HEK293 (cell line): Measurements from ENCODE around the gene PCAT6.

Source experiments
- BCL11B ChIP-seq: fragments of 450-650 bp; formaldehyde crosslinking; IDR thresholded peaks from 2 replicates; pipeline ENCODE4 v1.5.1; 2016; ENCODE audit warnings: low read depth, missing biosample characterization, missing genetic modification characterization
- EGR2 ChIP-seq: fragments of 450-650 bp; formaldehyde crosslinking; IDR thresholded peaks from 2 replicates; pipeline ENCODE4 v1.5.1; 2016; ENCODE audit warnings: low read depth, missing biosample characterization, missing genetic modification characterization
- GFI1B ChIP-seq: fragments of 450-650 bp; formaldehyde crosslinking; IDR thresholded peaks from 2 replicates; pipeline ENCODE4 v1.5.1; 2016; ENCODE audit warnings: missing biosample characterization, missing genetic modification characterization
- HOXC10 ChIP-seq: sonication (generic); formaldehyde crosslinking; IDR thresholded peaks from 2 replicates; pipeline ENCODE4 v1.8.1; 2023; ENCODE audit warnings: mild to moderate bottlenecking, missing genetic modification reagents
- SP2 ChIP-seq: fragments of 450-650 bp; formaldehyde crosslinking; IDR thresholded peaks from 2 replicates; pipeline ENCODE4 v1.5.1; 2016; ENCODE audit warnings: missing biosample characterization, missing genetic modification characterization
- ZEB2 ChIP-seq: fragments of 450-650 bp; formaldehyde crosslinking; IDR thresholded peaks from 2 replicates; pipeline ENCODE4 v1.5.1; 2016; ENCODE audit warnings: missing biosample characterization, missing genetic modification characterization
- ZNF138 ChIP-seq: fragments of 450-650 bp; formaldehyde crosslinking; IDR thresholded peaks from 2 replicates; pipeline ENCODE4 v1.5.1; 2016; ENCODE audit warnings: missing biosample characterization, missing genetic modification characterization, borderline replicate concordance
- ZNF174 ChIP-seq: fragments of 450-650 bp; formaldehyde crosslinking; IDR thresholded peaks from 2 replicates; pipeline ENCODE4 v1.5.0; 2017; ENCODE audit warnings: missing biosample characterization, mild to moderate bottlenecking, missing genetic modification characterization
- ZNF2 ChIP-seq: fragments of 450-650 bp; formaldehyde crosslinking; IDR thresholded peaks from 2 replicates; pipeline ENCODE4 v1.5.1; 2016; ENCODE audit warnings: missing biosample characterization, missing genetic modification characterization
- ZNF266 ChIP-seq: fragments of 450-650 bp; formaldehyde crosslinking; IDR thresholded peaks from 2 replicates; pipeline ENCODE4 v1.5.1; 2016; ENCODE audit warnings: missing biosample characterization, missing genetic modification characterization, low read depth
- ZNF292 ChIP-seq: fragments of 450-650 bp; formaldehyde crosslinking; IDR thresholded peaks from 2 replicates; pipeline ENCODE4 v1.5.1; 2016; ENCODE audit warnings: low read depth, missing biosample characterization, missing genetic modification characterization, borderline replicate concordance
- ZNF37A ChIP-seq: fragments of 450-650 bp; IDR thresholded peaks from 2 replicates; pipeline ENCODE4 v1.5.1; 2018; ENCODE audit warnings: missing biosample characterization, missing genetic modification characterization
- ZNF529 ChIP-seq: fragments of 450-650 bp; formaldehyde crosslinking; IDR thresholded peaks from 2 replicates; pipeline ENCODE4 v1.5.1; 2017; ENCODE audit warnings: missing genetic modification characterization, missing biosample characterization; ENCODE audit not compliant: insufficient replicate concordance
- ZNF548 ChIP-seq: fragments of 450-650 bp; formaldehyde crosslinking; IDR thresholded peaks from 2 replicates; pipeline ENCODE4 v1.5.1; 2016; ENCODE audit warnings: missing biosample characterization, missing genetic modification characterization
- ZNF571 ChIP-seq: fragments of 450-650 bp; formaldehyde crosslinking; IDR thresholded peaks from 2 replicates; pipeline ENCODE4 v1.5.0; 2017; ENCODE audit warnings: missing biosample characterization, missing genetic modification characterization
- ZNF596 ChIP-seq: fragments of 450-650 bp; IDR thresholded peaks from 2 replicates; pipeline ENCODE4 v1.5.0; 2018; ENCODE audit warnings: missing biosample characterization, mild to moderate bottlenecking, missing genetic modification characterization, moderate library complexity
- ZNF629 ChIP-seq: fragments of 450-650 bp; formaldehyde crosslinking; IDR thresholded peaks from 2 replicates; pipeline ENCODE4 v1.5.1; 2017; ENCODE audit warnings: missing biosample characterization, missing genetic modification characterization
- ZNF658 ChIP-seq: fragments of 450-650 bp; formaldehyde crosslinking; IDR thresholded peaks from 2 replicates; pipeline ENCODE4; 2016; ENCODE audit warnings: missing biosample characterization, missing genetic modification characterization
- ZNF664 ChIP-seq: fragments of 450-650 bp; formaldehyde crosslinking; IDR thresholded peaks from 2 replicates; pipeline ENCODE4 v1.5.1; 2016; ENCODE audit warnings: missing biosample characterization, missing genetic modification characterization
- ZNF670 ChIP-seq: fragments of 450-650 bp; formaldehyde crosslinking; IDR thresholded peaks from 2 replicates; pipeline ENCODE4 v1.5.1; 2016; ENCODE audit warnings: missing biosample characterization, missing genetic modification characterization, low read depth
- ZNF837 ChIP-seq: fragments of 450-650 bp; formaldehyde crosslinking; IDR thresholded peaks from 2 replicates; pipeline ENCODE4 v1.5.1; 2016; ENCODE audit warnings: missing biosample characterization, missing genetic modification characterization
- TF ChIP-seq, protein P1 (sequence below): fragments of 450-650 bp; formaldehyde crosslinking; IDR thresholded peaks from 2 replicates; pipeline ENCODE4 v1.5.1; 2017; ENCODE audit warnings: missing biosample characterization, missing genetic modification characterization
- TF ChIP-seq, protein P2 (sequence below): fragments of 450-650 bp; formaldehyde crosslinking; IDR thresholded peaks from 2 replicates; pipeline ENCODE4 v1.5.1; 2016; ENCODE audit warnings: missing biosample characterization, missing genetic modification characterization
- TF ChIP-seq, protein P3 (sequence below): fragments of 450-650 bp; formaldehyde crosslinking; IDR thresholded peaks from 2 replicates; pipeline ENCODE4 v1.5.1; 2016; ENCODE audit warnings: missing biosample characterization, missing genetic modification characterization
- TF ChIP-seq, protein P4 (sequence below): fragments of 450-650 bp; formaldehyde crosslinking; IDR thresholded peaks from 2 replicates; pipeline ENCODE4 v1.5.1; 2016; ENCODE audit warnings: missing biosample characterization, missing genetic modification characterization
- TF ChIP-seq, protein P5 (sequence below): sonication (generic); formaldehyde crosslinking; IDR thresholded peaks from 2 replicates; pipeline ENCODE4 v1.8.1; 2022; ENCODE audit warnings: mild to moderate bottlenecking, moderate library complexity, missing genetic modification reagents
- TF ChIP-seq, protein P6 (sequence below): fragments of 450-650 bp; formaldehyde crosslinking; IDR thresholded peaks from 2 replicates; pipeline ENCODE4 v1.5.1; 2016; ENCODE audit warnings: missing biosample characterization, missing genetic modification characterization
- TF ChIP-seq, protein P7 (sequence below): fragments of 450-650 bp; formaldehyde crosslinking; IDR thresholded peaks from 2 replicates; pipeline ENCODE4 v1.5.1; 2016; ENCODE audit warnings: missing biosample characterization, missing genetic modification characterization, borderline replicate concordance

The PCAT6 gene

DNA sequence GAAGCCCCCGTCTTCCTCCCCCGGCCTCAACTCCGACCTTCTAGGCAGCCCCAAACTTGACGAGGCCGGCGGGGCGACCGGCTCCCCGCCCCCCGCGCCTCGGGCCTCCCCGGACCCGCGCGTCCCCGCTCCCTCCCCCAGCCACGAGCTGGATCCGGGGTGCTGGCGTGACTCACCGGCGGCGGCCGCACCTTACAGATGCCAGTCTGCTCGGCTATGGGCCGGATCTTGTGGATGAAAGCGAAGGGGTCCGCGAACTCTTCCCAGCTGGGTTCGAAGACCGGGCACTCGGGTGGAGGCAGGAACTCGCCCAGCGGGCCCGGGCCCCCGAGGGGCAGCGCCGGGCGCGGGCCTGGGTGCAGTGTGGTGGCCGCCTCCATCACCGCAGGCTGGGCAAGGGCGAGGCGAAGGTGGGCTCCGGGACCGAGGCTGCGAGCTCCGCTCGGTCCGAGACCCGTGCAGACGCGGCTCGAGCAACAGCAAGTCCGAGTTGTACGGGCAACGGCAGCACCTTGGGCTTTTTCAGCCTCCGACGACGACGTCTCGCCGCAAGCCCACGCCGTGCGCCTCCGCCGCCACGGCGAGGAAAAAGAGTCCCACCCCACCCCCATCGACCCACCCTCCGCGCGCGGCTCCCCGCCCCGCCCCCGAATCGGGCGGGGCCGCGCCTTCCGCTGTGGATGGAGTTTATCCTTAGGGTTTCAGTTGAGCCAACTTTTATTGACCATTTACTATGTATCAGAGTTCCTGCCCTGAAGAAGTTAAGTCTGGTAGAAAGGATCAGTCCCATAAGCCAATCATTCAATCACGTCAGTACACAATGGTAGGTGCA lies 2.6 kb upstream of the PCAT6 start, which contains the start of gene KDM5B (continued):
- TF ChIP-seq ZNF138 (tag by site-specific recombination) = no peak
- no peak; the same call in none of the 2 replicates for TF ChIP-seq ZNF2 (tag by site-specific recombination)
- TF ChIP-seq, protein P1, sequence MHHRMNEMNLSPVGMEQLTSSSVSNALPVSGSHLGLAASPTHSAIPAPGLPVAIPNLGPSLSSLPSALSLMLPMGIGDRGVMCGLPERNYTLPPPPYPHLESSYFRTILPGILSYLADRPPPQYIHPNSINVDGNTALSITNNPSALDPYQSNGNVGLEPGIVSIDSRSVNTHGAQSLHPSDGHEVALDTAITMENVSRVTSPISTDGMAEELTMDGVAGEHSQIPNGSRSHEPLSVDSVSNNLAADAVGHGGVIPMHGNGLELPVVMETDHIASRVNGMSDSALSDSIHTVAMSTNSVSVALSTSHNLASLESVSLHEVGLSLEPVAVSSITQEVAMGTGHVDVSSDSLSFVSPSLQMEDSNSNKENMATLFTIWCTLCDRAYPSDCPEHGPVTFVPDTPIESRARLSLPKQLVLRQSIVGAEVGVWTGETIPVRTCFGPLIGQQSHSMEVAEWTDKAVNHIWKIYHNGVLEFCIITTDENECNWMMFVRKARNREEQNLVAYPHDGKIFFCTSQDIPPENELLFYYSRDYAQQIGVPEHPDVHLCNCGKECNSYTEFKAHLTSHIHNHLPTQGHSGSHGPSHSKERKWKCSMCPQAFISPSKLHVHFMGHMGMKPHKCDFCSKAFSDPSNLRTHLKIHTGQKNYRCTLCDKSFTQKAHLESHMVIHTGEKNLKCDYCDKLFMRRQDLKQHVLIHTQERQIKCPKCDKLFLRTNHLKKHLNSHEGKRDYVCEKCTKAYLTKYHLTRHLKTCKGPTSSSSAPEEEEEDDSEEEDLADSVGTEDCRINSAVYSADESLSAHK = no peak
- peak; percentile 79 for TF ChIP-seq ZEB2 (tag by site-specific recombination)
- TF ChIP-seq ZNF664 (tag by site-specific recombination) = peak; percentile 98
- no peak for TF ChIP-seq ZNF571 (tag by site-specific recombination)
- peak; percentile 65 for TF ChIP-seq EGR2 (tag by site-specific recombination)
- peak; percentile 66; the same call in 1 of the 2 replicates for TF ChIP-seq HOXC10 (CRISPR knock-in tag)
- TF ChIP-seq ZNF292 (tag by site-specific recombination) = no peak
- TF ChIP-seq ZNF629 (tag by site-specific recombination) = peak; percentile 35; the same call in 1 of the 2 replicates
- TF ChIP-seq ZNF837 (tag by site-specific recombination) = no peak
- TF ChIP-seq ZNF548 = peak; percentile 52; the same call in 1 of the 2 replicates
- no peak for TF ChIP-seq ZNF266 (tag by site-specific recombination)
- TF ChIP-seq, protein P2, sequence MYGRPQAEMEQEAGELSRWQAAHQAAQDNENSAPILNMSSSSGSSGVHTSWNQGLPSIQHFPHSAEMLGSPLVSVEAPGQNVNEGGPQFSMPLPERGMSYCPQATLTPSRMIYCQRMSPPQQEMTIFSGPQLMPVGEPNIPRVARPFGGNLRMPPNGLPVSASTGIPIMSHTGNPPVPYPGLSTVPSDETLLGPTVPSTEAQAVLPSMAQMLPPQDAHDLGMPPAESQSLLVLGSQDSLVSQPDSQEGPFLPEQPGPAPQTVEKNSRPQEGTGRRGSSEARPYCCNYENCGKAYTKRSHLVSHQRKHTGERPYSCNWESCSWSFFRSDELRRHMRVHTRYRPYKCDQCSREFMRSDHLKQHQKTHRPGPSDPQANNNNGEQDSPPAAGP (tag by site-specific recombination) = peak; percentile 94
- TF ChIP-seq, protein P3, sequence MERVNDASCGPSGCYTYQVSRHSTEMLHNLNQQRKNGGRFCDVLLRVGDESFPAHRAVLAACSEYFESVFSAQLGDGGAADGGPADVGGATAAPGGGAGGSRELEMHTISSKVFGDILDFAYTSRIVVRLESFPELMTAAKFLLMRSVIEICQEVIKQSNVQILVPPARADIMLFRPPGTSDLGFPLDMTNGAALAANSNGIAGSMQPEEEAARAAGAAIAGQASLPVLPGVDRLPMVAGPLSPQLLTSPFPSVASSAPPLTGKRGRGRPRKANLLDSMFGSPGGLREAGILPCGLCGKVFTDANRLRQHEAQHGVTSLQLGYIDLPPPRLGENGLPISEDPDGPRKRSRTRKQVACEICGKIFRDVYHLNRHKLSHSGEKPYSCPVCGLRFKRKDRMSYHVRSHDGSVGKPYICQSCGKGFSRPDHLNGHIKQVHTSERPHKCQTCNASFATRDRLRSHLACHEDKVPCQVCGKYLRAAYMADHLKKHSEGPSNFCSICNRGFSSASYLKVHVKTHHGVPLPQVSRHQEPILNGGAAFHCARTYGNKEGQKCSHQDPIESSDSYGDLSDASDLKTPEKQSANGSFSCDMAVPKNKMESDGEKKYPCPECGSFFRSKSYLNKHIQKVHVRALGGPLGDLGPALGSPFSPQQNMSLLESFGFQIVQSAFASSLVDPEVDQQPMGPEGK (tag by site-specific recombination) = peak; percentile 62
- TF ChIP-seq ZNF596 (tag by site-specific recombination) = no peak
- TF ChIP-seq, protein P4, sequence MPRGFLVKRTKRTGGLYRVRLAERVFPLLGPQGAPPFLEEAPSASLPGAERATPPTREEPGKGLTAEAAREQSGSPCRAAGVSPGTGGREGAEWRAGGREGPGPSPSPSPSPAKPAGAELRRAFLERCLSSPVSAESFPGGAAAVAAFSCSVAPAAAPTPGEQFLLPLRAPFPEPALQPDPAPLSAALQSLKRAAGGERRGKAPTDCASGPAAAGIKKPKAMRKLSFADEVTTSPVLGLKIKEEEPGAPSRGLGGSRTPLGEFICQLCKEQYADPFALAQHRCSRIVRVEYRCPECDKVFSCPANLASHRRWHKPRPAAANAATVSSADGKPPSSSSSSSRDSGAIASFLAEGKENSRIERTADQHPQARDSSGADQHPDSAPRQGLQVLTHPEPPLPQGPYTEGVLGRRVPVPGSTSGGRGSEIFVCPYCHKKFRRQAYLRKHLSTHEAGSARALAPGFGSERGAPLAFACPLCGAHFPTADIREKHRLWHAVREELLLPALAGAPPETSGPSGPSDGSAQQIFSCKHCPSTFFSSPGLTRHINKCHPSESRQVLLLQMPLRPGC = peak; percentile 41; the same call in 1 of the 2 replicates
- no peak for TF ChIP-seq ZNF529 (tag by site-specific recombination)
- TF ChIP-seq, protein P5, sequence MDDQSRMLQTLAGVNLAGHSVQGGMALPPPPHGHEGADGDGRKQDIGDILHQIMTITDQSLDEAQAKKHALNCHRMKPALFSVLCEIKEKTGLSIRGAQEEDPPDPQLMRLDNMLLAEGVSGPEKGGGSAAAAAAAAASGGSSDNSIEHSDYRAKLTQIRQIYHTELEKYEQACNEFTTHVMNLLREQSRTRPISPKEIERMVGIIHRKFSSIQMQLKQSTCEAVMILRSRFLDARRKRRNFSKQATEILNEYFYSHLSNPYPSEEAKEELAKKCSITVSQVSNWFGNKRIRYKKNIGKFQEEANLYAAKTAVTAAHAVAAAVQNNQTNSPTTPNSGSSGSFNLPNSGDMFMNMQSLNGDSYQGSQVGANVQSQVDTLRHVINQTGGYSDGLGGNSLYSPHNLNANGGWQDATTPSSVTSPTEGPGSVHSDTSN (CRISPR knock-in tag) = peak; percentile 91
- TF ChIP-seq GFI1B (tag by site-specific recombination) = no peak
- no peak for TF ChIP-seq ZNF670
- TF ChIP-seq, protein P6, sequence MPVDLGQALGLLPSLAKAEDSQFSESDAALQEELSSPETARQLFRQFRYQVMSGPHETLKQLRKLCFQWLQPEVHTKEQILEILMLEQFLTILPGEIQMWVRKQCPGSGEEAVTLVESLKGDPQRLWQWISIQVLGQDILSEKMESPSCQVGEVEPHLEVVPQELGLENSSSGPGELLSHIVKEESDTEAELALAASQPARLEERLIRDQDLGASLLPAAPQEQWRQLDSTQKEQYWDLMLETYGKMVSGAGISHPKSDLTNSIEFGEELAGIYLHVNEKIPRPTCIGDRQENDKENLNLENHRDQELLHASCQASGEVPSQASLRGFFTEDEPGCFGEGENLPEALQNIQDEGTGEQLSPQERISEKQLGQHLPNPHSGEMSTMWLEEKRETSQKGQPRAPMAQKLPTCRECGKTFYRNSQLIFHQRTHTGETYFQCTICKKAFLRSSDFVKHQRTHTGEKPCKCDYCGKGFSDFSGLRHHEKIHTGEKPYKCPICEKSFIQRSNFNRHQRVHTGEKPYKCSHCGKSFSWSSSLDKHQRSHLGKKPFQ (tag by site-specific recombination) = 0 out of 2 replicates have a peak, but pooled peaks have one; percentile 14
- TF ChIP-seq, protein P7, sequence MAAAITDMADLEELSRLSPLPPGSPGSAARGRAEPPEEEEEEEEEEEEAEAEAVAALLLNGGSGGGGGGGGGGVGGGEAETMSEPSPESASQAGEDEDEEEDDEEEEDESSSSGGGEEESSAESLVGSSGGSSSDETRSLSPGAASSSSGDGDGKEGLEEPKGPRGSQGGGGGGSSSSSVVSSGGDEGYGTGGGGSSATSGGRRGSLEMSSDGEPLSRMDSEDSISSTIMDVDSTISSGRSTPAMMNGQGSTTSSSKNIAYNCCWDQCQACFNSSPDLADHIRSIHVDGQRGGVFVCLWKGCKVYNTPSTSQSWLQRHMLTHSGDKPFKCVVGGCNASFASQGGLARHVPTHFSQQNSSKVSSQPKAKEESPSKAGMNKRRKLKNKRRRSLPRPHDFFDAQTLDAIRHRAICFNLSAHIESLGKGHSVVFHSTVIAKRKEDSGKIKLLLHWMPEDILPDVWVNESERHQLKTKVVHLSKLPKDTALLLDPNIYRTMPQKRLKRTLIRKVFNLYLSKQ (tag by site-specific recombination) = 0 out of 2 replicates have a peak, but pooled peaks have one; percentile 27
- TF ChIP-seq ZNF174 = no peak
- TF ChIP-seq ZNF658 = 0 out of 2 replicates have a peak, but pooled peaks have one; percentile 52
- peak; percentile 64; the same call in 1 of the 2 replicates for TF ChIP-seq BCL11B (tag by site-specific recombination)
- no peak for TF ChIP-seq ZNF37A (tag by site-specific recombination)
- TF ChIP-seq SP2 = peak; percentile 75
